ENCODE results near the gene BRS3.
"Not testable (repeated sequence)": the region's sequence is repeated elsewhere in the genome, so short reads cannot be mapped to it uniquely, and the experiment has no call there.

GRCh38 chrX:136445674-136446073 is 42.1 kb upstream of the BRS3 start:
- TF ChIP-seq EZH2 (IDR thresholded peaks at IDR 0.05); POLR2AphosphoS5 (IDR thresholded peaks at IDR 0.05; ENCODE audit: borderline replicate concordance, low read depth, low read length): not testable (repeated sequence)
